Hepatocyte (in vitro differentiated cells): ENCODE data around the gene EXOC6B. TPM values are rescaled to one million over a fixed set of nuclear protein-coding genes. Genes with fewer than 3 reads are reported as not detected.

Experiments used
- DNase-seq: peaks from one replicate; pipeline ENCODE4 v3.0.0-alpha.2; 2016; ENCODE audit warnings: low spot score
- H2AFZ ChIP-seq: fragments of 200-600 bp; sonication (generic); 2 replicates; pipeline ENCODE4 v1.6.0; 2016; ENCODE audit warnings: antibody characterized with exemption, mild to moderate bottlenecking
- H3K27ac ChIP-seq: fragments of 200-600 bp; sonication (generic); 2 replicates; pipeline ENCODE4 v1.5.1; 2016; ENCODE audit warnings: mild to moderate bottlenecking
- H3K27me3 ChIP-seq: fragments of 200-600 bp; sonication (generic); 2 replicates; pipeline ENCODE4 v1.6.1; 2016
- H3K36me3 ChIP-seq: fragments of 200-600 bp; sonication (generic); replicated peaks from 2 replicates; pipeline ENCODE4 v1.5.1; 2016; ENCODE audit warnings: low read depth; ENCODE audit not compliant: insufficient read depth
- H3K4me1 ChIP-seq: fragments of 200-600 bp; sonication (generic); 2 replicates; pipeline ENCODE4 v1.5.1; 2016; ENCODE audit warnings: mild to moderate bottlenecking, moderate library complexity; ENCODE audit not compliant: insufficient read depth
- H3K4me2 ChIP-seq: fragments of 200-600 bp; sonication (generic); 2 replicates; pipeline ENCODE4 v1.6.0; 2016
- H3K4me3 ChIP-seq: fragments of 200-600 bp; sonication (generic); 2 replicates; pipeline ENCODE4 v1.5.1; 2016; ENCODE audit warnings: mild to moderate bottlenecking
- H3K79me2 ChIP-seq: fragments of 200-600 bp; sonication (generic); 2 replicates; pipeline ENCODE4 v1.6.0; 2017; ENCODE audit warnings: mild to moderate bottlenecking
- H3K9me2 ChIP-seq: fragments of 200-600 bp; sonication (generic); replicated peaks from 2 replicates; pipeline ENCODE4 v1.6.0; 2017; ENCODE audit warnings: mild to moderate bottlenecking; ENCODE audit not compliant: insufficient read depth
- H3K9me3 ChIP-seq: fragments of 200-600 bp; sonication (generic); 2 replicates; pipeline ENCODE4 v1.5.1; 2016; ENCODE audit warnings: low read depth, mild to moderate bottlenecking
- H4K20me1 ChIP-seq: fragments of 200-600 bp; sonication (generic); 2 replicates; pipeline ENCODE4 v1.6.0; 2016; ENCODE audit warnings: mild to moderate bottlenecking; ENCODE audit not compliant: insufficient read depth, poor library complexity, severe bottlenecking
- CTCF ChIP-seq: fragments of 200-600 bp; sonication (generic); IDR thresholded peaks from 2 replicates; pipeline ENCODE4 v1.5.1; 2016; ENCODE audit warnings: antibody characterized with exemption, mild to moderate bottlenecking; ENCODE audit not compliant: poor library complexity
- EZH2 ChIP-seq: fragments of 200-600 bp; sonication (generic); IDR thresholded peaks from 2 replicates; pipeline ENCODE4 v1.6.1; 2016; ENCODE audit warnings: antibody characterized with exemption, mild to moderate bottlenecking, borderline replicate concordance
- EZH2phosphoT487 ChIP-seq: fragments of 200-600 bp; sonication (generic); IDR thresholded peaks from one replicate; pipeline ENCODE4 v1.6.1; 2018; ENCODE audit warnings: antibody characterized with exemption, mild to moderate bottlenecking, low read depth, moderate library complexity; ENCODE audit not compliant: unreplicated experiment, severe bottlenecking
- WGBS: methylation state at CpG from one replicate; pipeline ENCODE4 v1.1.6; 2016; ENCODE audit warnings: low lambda C conversion rate; ENCODE audit errors: missing lambda C conversion rate; 5-methylcytosine and 5-hydroxymethylcytosine counted together
- polyA plus RNA-seq: library from polyadenylated mRNA; unstranded; fragments of >200 nt; fragmentation: Nextera tagmentation; extraction: Ambion mirVana; gene quantifications from 2 replicates; pipeline ENCODE4 v1.2.1, GENCODE V29; 2016
- total RNA-seq: library from RNA; depleted of rRNA; stranded (reverse); fragments of >200 nt; gene quantifications from 2 replicates; pipeline ENCODE4 v1.2.3, GENCODE V29; 2014

Gene EXOC6B
- total and polyA plus RNA-seq, 2 experiments from 2014 or later: 11.8 to 36.2 TPM

GRCh38 chr2:72785517-72785916, 40.3 kb downstream of the EXOC6B start:
- H3K4me1 ChIP-seq: peaks cover 4% of the 10 kb centered on the region
- no peaks in the 10 kb centered on the region for H3K9me2 ChIP-seq
- H4K20me1 ChIP-seq: no peaks in the 10 kb centered on the region
- no peaks in the 10 kb centered on the region for H3K9me3 ChIP-seq
- H2AFZ ChIP-seq: no peak overlapping the region
- WGBS: 100% methylated on average over 1 of the region's 1 CpG
- H3K4me3 ChIP-seq: no peak overlapping the region
- H3K27me3 ChIP-seq: no peaks in the 10 kb centered on the region
- H3K36me3 ChIP-seq: no peaks in the 10 kb centered on the region
- peaks cover 6% of the 10 kb centered on the region for H3K79me2 ChIP-seq
- no peak overlapping the region for H3K4me2 ChIP-seq
- H3K27ac ChIP-seq: no peak overlapping the region
- TF ChIP-seq CTCF (no peak), EZH2phosphoT487 (no peak), EZH2 (no peak)
- no peak for DNase-seq

GRCh38 chr2:72782520-72782919, 43.3 kb downstream of the EXOC6B start:
- no peaks in the 10 kb centered on the region for H4K20me1 ChIP-seq
- H3K27ac ChIP-seq: no peak overlapping the region
- TF ChIP-seq CTCF (no peak), EZH2phosphoT487 (no peak), EZH2 (no peak)
- no peaks in the 10 kb centered on the region for H3K9me3 ChIP-seq
- no peaks in the 10 kb centered on the region for H3K27me3 ChIP-seq
- peaks cover 6% of the 10 kb centered on the region for H3K4me1 ChIP-seq
- DNase-seq: no peak
- no peaks in the 10 kb centered on the region for H3K36me3 ChIP-seq
- H3K4me3 ChIP-seq: no peak overlapping the region
- H3K4me2 ChIP-seq: no peak overlapping the region
- WGBS: 83% methylated on average over 3 of the region's 3 CpGs
- peaks cover 8% of the 10 kb centered on the region for H3K79me2 ChIP-seq
- H2AFZ ChIP-seq: no peak overlapping the region
- no peaks in the 10 kb centered on the region for H3K9me2 ChIP-seq

DNA sequence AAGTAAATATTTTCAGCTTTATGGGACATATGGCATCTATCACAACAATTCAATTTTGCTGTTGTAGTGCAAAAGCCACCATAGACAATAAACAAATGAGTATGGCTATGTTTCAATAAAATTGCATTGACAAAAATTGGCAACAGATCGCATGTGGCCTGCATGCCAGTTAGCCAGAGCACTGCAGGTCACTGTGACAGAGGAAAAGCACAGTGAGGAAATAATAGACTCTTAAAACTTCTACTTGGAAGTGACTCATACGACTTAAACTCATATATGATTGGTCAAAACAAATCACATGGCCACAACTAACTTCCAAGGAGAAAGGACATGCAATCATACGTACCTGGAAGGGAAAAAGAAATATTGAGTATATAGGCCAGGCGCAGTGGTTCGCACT, 44.4 kb downstream of the EXOC6B start:
- Histone ChIP-seq H2AFZ (no peak overlapping the region), H3K9me2 (no peaks in the 10 kb centered on the region), H3K4me1 (peaks cover 6% of the 10 kb centered on the region), H4K20me1 (no peaks in the 10 kb centered on the region), H3K4me2 (no peak overlapping the region), H3K79me2 (peaks cover 8% of the 10 kb centered on the region), H3K27ac (no peak overlapping the region), H3K36me3 (no peaks in the 10 kb centered on the region), H3K9me3 (no peaks in the 10 kb centered on the region), H3K27me3 (no peaks in the 10 kb centered on the region), H3K4me3 (no peak overlapping the region)
- 88% methylated on average over 5 of the region's 5 CpGs for WGBS
- TF ChIP-seq EZH2phosphoT487 (no peak), CTCF (no peak), EZH2 (no peak)
- no peak for DNase-seq

- Histone ChIP-seq H3K27ac (no peak overlapping the region), H3K27me3 (no peaks in the 10 kb centered on the region), H3K36me3 (no peaks in the 10 kb centered on the region), H4K20me1 (no peaks in the 10 kb centered on the region), H3K9me3 (no peaks in the 10 kb centered on the region), H3K9me2 (no peaks in the 10 kb centered on the region), H2AFZ (no peak overlapping the region), H3K79me2 (peaks cover 8% of the 10 kb centered on the region), H3K4me2 (no peak overlapping the region), H3K4me1 (peaks cover 6% of the 10 kb centered on the region), H3K4me3 (no peak overlapping the region)
- peak; percentile 32 for DNase-seq
- WGBS: 47% methylated on average over 2 of the region's 2 CpGs
- TF ChIP-seq CTCF: no peak
- TF ChIP-seq EZH2phosphoT487: no peak
- TF ChIP-seq EZH2: no peak
These were observed 45.4 kb downstream of the EXOC6B start for GRCh38 chr2:72780477-72780876.
